Bronchial epithelial cell (primary cell): ENCODE measurements around the gene GMNN. TPM values are rescaled to one million over a fixed set of nuclear protein-coding genes. Genes with fewer than 3 reads are reported as not detected.
"Not testable (repeated sequence)": the region's sequence is repeated elsewhere in the genome, so short reads cannot be mapped to it uniquely, and the experiment has no call there.

Source experiments
- DNase-seq: peaks from one replicate; pipeline ENCODE4 v3.0.0-alpha.2; 2010; ENCODE audit warnings: low read depth
- FAIRE-seq: peaks from 2 replicates; lab custom pipeline; 2011; peaks lifted over from hg19 to GRCh38; lab: Jason Lieb, UNC
- H3K27me3 ChIP-seq: 2 replicates; pipeline ENCODE4 v1.5.1; 2011; ENCODE audit warnings: low read length; ENCODE audit not compliant: control insufficient read depth, insufficient read depth
- H3K36me3 ChIP-seq: 2 replicates; pipeline ENCODE4 v1.5.1; 2011; ENCODE audit warnings: low read length; ENCODE audit not compliant: control insufficient read depth, insufficient read depth
- H3K4me3 ChIP-seq: 2 replicates; pipeline ENCODE4 v1.5.1; 2011; ENCODE audit warnings: mild to moderate bottlenecking, low read depth, low read length, control low read depth
- total RNA-seq: library from RNA; depleted of rRNA; stranded (reverse); fragments of >200 nt; gene quantifications from 2 replicates; pipeline ENCODE4 v1.2.1, GENCODE V29; 2014
- TF ChIP-seq, protein P1 (sequence below): IDR thresholded peaks from 2 replicates; pipeline ENCODE4 v1.5.1; 2011; ENCODE audit warnings: mild to moderate bottlenecking, moderate library complexity, low read length, control low read depth, inconsistent platforms; ENCODE audit not compliant: insufficient read depth, severe bottlenecking

The GMNN gene
- total RNA-seq, 1 donor from 2014 or later = 6.1 TPM

- Histone ChIP-seq H3K27me3 (no peaks in the 10 kb centered on the region), H3K36me3 (no peaks in the 10 kb centered on the region), H3K4me3 (no peak overlapping the region)
- DNase-seq = no peak
- TF ChIP-seq, protein P1, sequence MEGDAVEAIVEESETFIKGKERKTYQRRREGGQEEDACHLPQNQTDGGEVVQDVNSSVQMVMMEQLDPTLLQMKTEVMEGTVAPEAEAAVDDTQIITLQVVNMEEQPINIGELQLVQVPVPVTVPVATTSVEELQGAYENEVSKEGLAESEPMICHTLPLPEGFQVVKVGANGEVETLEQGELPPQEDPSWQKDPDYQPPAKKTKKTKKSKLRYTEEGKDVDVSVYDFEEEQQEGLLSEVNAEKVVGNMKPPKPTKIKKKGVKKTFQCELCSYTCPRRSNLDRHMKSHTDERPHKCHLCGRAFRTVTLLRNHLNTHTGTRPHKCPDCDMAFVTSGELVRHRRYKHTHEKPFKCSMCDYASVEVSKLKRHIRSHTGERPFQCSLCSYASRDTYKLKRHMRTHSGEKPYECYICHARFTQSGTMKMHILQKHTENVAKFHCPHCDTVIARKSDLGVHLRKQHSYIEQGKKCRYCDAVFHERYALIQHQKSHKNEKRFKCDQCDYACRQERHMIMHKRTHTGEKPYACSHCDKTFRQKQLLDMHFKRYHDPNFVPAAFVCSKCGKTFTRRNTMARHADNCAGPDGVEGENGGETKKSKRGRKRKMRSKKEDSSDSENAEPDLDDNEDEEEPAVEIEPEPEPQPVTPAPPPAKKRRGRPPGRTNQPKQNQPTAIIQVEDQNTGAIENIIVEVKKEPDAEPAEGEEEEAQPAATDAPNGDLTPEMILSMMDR = no peak
- FAIRE-seq = no peak
These were observed 22.2 kb upstream of the GMNN start for GRCh38 chr6:24752503-24752902.

DNA sequence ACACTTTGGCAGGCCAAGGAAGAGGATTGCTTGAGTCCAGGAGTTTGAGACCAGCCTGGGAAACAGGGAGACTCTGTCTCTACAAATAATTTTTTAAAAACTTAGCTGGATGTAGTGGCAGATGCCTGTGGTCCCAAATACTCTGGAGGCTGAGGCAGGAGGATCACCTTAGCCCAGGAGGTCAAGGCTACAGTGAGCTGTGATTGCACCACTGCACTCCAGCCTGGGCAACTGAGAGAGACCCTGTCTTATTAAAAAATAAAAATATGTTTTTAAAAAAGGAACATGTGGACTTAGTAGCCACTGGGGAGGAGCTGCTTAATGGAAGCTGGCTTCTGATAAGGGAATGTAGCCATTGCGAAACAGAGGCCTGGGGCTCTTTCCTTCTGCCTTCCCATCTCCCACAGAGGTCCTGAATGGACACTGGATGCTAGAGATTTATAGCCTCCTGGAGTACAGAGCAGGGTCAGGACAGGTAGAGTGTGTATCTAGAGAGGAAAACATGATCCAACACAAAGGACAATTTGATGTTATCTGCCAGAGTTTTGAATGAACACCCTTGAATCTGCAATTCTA lies 21.7 kb upstream of the GMNN start:
- no peak for DNase-seq
- Histone ChIP-seq H3K4me3 (no peak overlapping the region), H3K27me3 (no peaks in the 10 kb centered on the region), H3K36me3 (no peaks in the 10 kb centered on the region)
- no peak for FAIRE-seq
- TF ChIP-seq, protein P1 = no peak

GRCh38 chr6:24753545-24753944 lies 21.2 kb upstream of the GMNN start:
- Histone ChIP-seq H3K36me3 (no peaks in the 10 kb centered on the region), H3K27me3 (no peaks in the 10 kb centered on the region), H3K4me3 (no peak overlapping the region)
- no peak for FAIRE-seq
- no peak for DNase-seq
- TF ChIP-seq, protein P1 = no peak

DNA sequence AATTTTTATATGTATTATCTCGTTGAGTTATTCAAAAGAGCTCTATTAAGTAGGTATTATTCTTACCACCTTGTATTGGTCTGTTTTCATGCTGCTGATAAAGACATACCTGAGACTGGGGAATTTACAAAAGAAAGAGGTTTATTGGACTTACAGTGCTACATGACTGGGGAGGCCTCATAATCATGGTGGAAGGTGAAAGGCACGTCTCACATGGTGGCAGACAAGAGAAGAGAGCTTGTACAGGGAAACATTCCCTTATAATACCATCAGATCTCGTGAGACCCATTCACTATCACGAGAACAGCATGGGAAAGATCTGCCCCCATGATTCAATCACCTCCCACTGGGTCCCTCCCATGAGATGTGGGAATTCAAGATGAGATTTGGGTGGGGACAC lies 20.4 kb upstream of the GMNN start:
- H3K4me3 ChIP-seq, DNase-seq, H3K27me3 ChIP-seq, FAIRE-seq, H3K36me3 ChIP-seq: not testable (repeated sequence)

DNA sequence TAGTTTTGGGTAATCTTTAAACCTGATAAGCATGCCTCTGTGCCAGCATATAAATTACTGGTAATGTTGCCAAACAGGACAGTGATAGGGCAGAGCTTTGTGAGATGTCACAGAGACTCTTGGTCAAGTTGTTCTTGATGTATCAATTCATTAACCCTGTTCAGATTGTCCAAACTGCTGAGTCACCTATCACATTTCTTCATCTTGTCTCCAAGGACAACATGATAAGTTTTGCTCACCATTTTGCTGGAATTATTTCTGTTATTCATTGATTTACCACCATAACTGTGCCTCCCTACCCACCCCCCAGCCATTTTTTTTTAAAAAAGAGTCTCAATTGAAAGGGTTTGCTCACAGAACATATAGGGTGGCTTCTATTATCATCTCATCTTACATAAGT lies 19.5 kb upstream of the GMNN start:
- Histone ChIP-seq H3K27me3 (no peaks in the 10 kb centered on the region), H3K36me3 (no peaks in the 10 kb centered on the region), H3K4me3 (no peak overlapping the region)
- FAIRE-seq (no peak), DNase-seq (no peak)
- TF ChIP-seq, protein P1 = no peak

- DNase-seq = no peak
- Histone ChIP-seq H3K27me3 (no peaks in the 10 kb centered on the region), H3K4me3 (no peak overlapping the region), H3K36me3 (no peaks in the 10 kb centered on the region)
- TF ChIP-seq, protein P1 = no peak
- no peak for FAIRE-seq
These were observed 17.1 kb upstream of the GMNN start for GRCh38 chr6:24757611-24758010.
